K562 (cell line): ENCODE data around the gene SPAG9. TPM values are rescaled to one million over a fixed set of nuclear protein-coding genes. Genes with fewer than 3 reads are reported as not detected.

ENCODE experiments used
- ARID4B ChIP-seq: sonication (generic); formaldehyde crosslinking; IDR thresholded peaks from 2 replicates; pipeline ENCODE4 v1.8.0; 2022; ENCODE audit warnings: mild to moderate bottlenecking, missing genetic modification reagents
- ASH1L ChIP-seq: fragments of 450-650 bp; IDR thresholded peaks from 2 replicates; pipeline ENCODE4 v1.6.1; 2018; ENCODE audit warnings: borderline replicate concordance, mild to moderate bottlenecking, low read depth; ENCODE audit not compliant: partially characterized antibody
- DEAF1 ChIP-seq: fragments of 450-650 bp; formaldehyde crosslinking; IDR thresholded peaks from 2 replicates; pipeline ENCODE4 v1.4.0; 2020; ENCODE audit warnings: mild to moderate bottlenecking, moderate library complexity
- E2F3 ChIP-seq: fragments of 250-450 bp; sonication (Bioruptor Pico); IDR thresholded peaks from 2 replicates; pipeline ENCODE4 v1.4.0; 2020; ENCODE audit warnings: mild to moderate bottlenecking
- ELK1 ChIP-seq: sonication (generic); formaldehyde crosslinking; IDR thresholded peaks from 2 replicates; pipeline ENCODE4 v1.8.1; 2022; ENCODE audit warnings: missing genetic modification reagents
- GABPB2 ChIP-seq: fragments of 250-450 bp; sonication (Bioruptor Pico); conservative IDR thresholded peaks from 2 replicates; pipeline ENCODE4 v1.5.1; 2021; ENCODE audit warnings: mild to moderate bottlenecking
- ILK ChIP-seq: fragments of 450-650 bp; IDR thresholded peaks from 2 replicates; pipeline ENCODE4 v1.6.1; 2016; ENCODE audit warnings: missing genetic modification characterization, low read depth, mild to moderate bottlenecking, missing compliant biosample characterization, moderate library complexity, borderline replicate concordance
- KAT7 ChIP-seq: sonication (generic); formaldehyde crosslinking; IDR thresholded peaks from 2 replicates; pipeline ENCODE4 v1.8.0; 2022; ENCODE audit warnings: missing genetic modification reagents, mild to moderate bottlenecking, borderline replicate concordance
- NFATC3 ChIP-seq: fragments of 450-650 bp; IDR thresholded peaks from 2 replicates; pipeline ENCODE4 v1.6.1; 2017; ENCODE audit warnings: mild to moderate bottlenecking
- NFYB ChIP-seq: IDR thresholded peaks from 2 replicates; pipeline ENCODE4 v1.6.1; 2011; ENCODE audit warnings: mild to moderate bottlenecking, moderate library complexity; ENCODE audit not compliant: insufficient read length; ENCODE audit errors: extremely low read depth
- POLR2H ChIP-seq: IDR thresholded peaks from 2 replicates; pipeline ENCODE4 v1.6.1; 2016; ENCODE audit warnings: missing genetic modification characterization, low read depth, mild to moderate bottlenecking, control low read depth, missing compliant biosample characterization, moderate library complexity
- RAD51 ChIP-seq: fragments of 450-650 bp; IDR thresholded peaks from 2 replicates; pipeline ENCODE4 v1.7.1; 2016; ENCODE audit warnings: low read depth, mild to moderate bottlenecking, borderline replicate concordance
- RBFOX2 ChIP-seq: fragments of 200-400 bp; formaldehyde crosslinking; IDR thresholded peaks from 2 replicates; pipeline ENCODE4 v1.6.1; 2017; ENCODE audit warnings: low read depth, mild to moderate bottlenecking, low read length, moderate library complexity
- SP1 ChIP-seq: sonication (generic); formaldehyde crosslinking; IDR thresholded peaks from 2 replicates; pipeline ENCODE4 v1.8.1; 2022; ENCODE audit warnings: mild to moderate bottlenecking, missing genetic modification reagents
- TARDBP ChIP-seq: fragments of 450-650 bp; IDR thresholded peaks from 2 replicates; pipeline ENCODE4 v1.6.1; 2016
- TBP ChIP-seq: optimal IDR thresholded peaks from 2 replicates; pipeline ENCODE3; 2011; ENCODE audit warnings: low read depth, low read length, improper control_type of control experiment
- ZFPM2 ChIP-seq: fragments of 250-450 bp; sonication (Bioruptor Pico); IDR thresholded peaks from 2 replicates; pipeline ENCODE4 v1.5.1; 2022; ENCODE audit warnings: mild to moderate bottlenecking
- ZNF140 ChIP-seq: fragments of 250-450 bp; sonication (Bioruptor Pico); IDR thresholded peaks from 2 replicates; pipeline ENCODE4 v1.8.0; 2021; ENCODE audit warnings: moderate library complexity, mild to moderate bottlenecking, inconsistent platforms
- ZNF347 ChIP-seq: fragments of 450-650 bp; formaldehyde crosslinking; IDR thresholded peaks from 2 replicates; pipeline ENCODE4 v1.4.0; 2020; ENCODE audit warnings: low read depth, mild to moderate bottlenecking, moderate library complexity
- ZNF431 ChIP-seq: sonication (generic); formaldehyde crosslinking; IDR thresholded peaks from 2 replicates; pipeline ENCODE4 v1.8.0; 2022; ENCODE audit warnings: mild to moderate bottlenecking, missing genetic modification reagents
- ZNF589 ChIP-seq: fragments of 200-800 bp; sonication (Bioruptor generic); IDR thresholded peaks from 2 replicates; pipeline ENCODE4 v1.6.1; 2016; ENCODE audit warnings: low read depth, missing genetic modification characterization, missing compliant biosample characterization
- ZNF717 ChIP-seq: fragments of 250-450 bp; sonication (Bioruptor Pico); IDR thresholded peaks from 2 replicates; pipeline ENCODE4 v1.5.0; 2021
- polyA plus RNA-seq, 8 experiments: library from polyadenylated mRNA; depleted of rRNA in 4 of 8; stranded (reverse) in 5 of 8; unstranded in 3 of 8; fragments of >200 nt; fragmentation: Nextera tagmentation in 2 of 8; fragmentation: Illumina TruSeq in 1 of 8; extraction: Ambion mirVana in 2 of 8; extraction: Trizol in 1 of 8; gene quantifications; 2 replicates each; pipeline versions ENCODE4 v1.2.1 to v1.2.3, GENCODE V29; 2011 to 2014; ENCODE audit warnings: inconsistent platforms in 1 of 8, missing spikeins in 1 of 8
- total RNA-seq, 7 experiments: library from RNA; depleted of rRNA in 6 of 7; stranded (reverse); fragments of >200 nt in 6 of 7; fragmentation: Illumina TruSeq in 2 of 7; extraction: Trizol in 2 of 7; gene quantifications; 2 replicates each; pipeline versions ENCODE4 v1.2.1 to v1.2.3, GENCODE V29; 2011 to 2021; ENCODE audit warnings: low replicate concordance in 1 of 7

SPAG9 gene
- total and polyA plus RNA-seq, 9 of the 15 experiments (the other 6 are each of a cell fraction or from before 2014, with no cell fraction given) = 12.2 to 99.2 (median 58.2) TPM

DNA sequence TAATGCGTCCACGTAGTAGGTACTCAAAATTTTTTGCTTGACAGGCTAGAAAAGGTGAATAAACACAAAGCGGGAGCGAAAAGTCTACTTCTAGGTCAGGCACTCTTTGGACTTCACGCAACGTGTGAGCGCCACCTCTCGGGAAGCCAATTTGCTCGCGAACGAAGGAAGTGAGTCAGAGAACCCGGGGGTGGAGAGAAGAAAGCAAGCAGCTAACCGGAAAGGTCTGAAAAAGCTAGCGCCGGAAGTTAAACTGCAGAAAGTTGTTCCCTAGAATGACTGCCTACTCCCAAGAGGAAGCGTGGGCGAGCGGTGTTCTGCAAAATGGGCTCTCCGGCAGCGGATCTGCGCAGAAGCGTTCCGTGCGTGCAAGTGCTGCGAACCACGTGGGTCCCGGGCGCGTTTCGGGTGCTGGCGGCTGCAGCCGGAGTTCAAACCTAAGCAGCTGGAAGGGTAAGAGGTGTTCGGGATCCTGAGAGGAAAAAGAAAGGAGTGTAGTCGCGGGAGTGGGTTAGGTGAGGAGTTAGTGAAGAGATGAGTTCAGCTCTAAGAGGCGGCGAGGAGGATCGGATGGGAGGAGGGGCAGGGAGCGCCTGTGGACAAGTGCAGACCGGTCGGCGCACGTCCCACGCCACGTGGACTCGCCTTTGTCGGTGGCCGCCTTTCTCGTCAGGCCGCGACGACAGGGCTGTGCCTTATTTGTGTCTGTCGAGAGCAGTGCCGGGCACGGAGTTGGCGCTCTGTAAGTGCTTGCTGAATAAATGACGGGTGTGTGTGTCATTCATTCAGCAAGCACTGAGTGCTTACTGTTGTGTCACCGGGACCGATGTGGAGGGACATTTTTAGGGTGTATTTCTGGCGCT lies 32.8 kb upstream of the SPAG9 start, which contains the start of gene NME1 (continued):
- TF ChIP-seq ARID4B (CRISPR knock-in tag) (peak; percentile 100), E2F3 (CRISPR knock-in tag) (no peak), NFYB (no peak), ZNF431 (no peak; the same call in 1 of the 2 replicates), ILK (tag) (no peak), ZNF717 (no peak), RAD51 (peak; percentile 86), NFATC3 (peak; percentile 80), ZNF140 (CRISPR knock-in tag) (no peak), RBFOX2 (peak; percentile 95), KAT7 (CRISPR knock-in tag) (peak; percentile 98), DEAF1 (peak; percentile 98), ELK1 (CRISPR knock-in tag) (no peak), ASH1L (peak; percentile 14), TBP (peak; percentile 96), SP1 (peak; percentile 98), TARDBP (peak; percentile 93), ZNF347 (CRISPR knock-in tag) (no peak), GABPB2 (CRISPR knock-in tag) (no peak), POLR2H (tag) (peak; percentile 65; the same call in 1 of the 2 replicates), ZFPM2 (CRISPR knock-in tag) (no peak), ZNF589 (CRISPR knock-in tag) (0 out of 2 replicates have a peak, but pooled peaks have one; percentile 59)
